Liver (tissue), 9 donors: ENCODE data around the gene NUAK1. TPM values are rescaled to one million over a fixed set of nuclear protein-coding genes. Genes with fewer than 3 reads are reported as not detected.

Source experiments
- DNase-seq: peaks from one replicate; pipeline ENCODE4 v3.0.0-alpha.2; 2017; ENCODE audit warnings: low spot score
- H3K27ac ChIP-seq, 2 donors: one replicate each; pipeline ENCODE4 v1.7.0; 2013; ENCODE audit warnings: inconsistent platforms in 2 of 2, low read length in 2 of 2, control low read depth in 1 of 2, low read depth in 1 of 2, mild to moderate bottlenecking in 1 of 2
- H3K27me3 ChIP-seq, 4 donors: one replicate each; pipeline versions ENCODE4 v1.6.1 to v1.7.0; 2013; ENCODE audit warnings: low read length in 3 of 4, inconsistent platforms in 1 of 4, mild to moderate bottlenecking in 1 of 4, moderate library complexity in 1 of 4; ENCODE audit not compliant: control insufficient read depth in 4 of 4, insufficient read depth in 4 of 4
- H3K36me3 ChIP-seq, 4 donors: one replicate each; pipeline versions ENCODE4 v1.6.1 to v1.7.0; 2013; ENCODE audit warnings: low read length in 3 of 4, mild to moderate bottlenecking in 3 of 4, low read depth in 1 of 4, moderate library complexity in 1 of 4; ENCODE audit not compliant: control insufficient read depth in 4 of 4, insufficient read depth in 3 of 4
- H3K4me1 ChIP-seq, 4 donors: one replicate each; pipeline versions ENCODE4 v1.6.1 to v1.7.0; 2013; ENCODE audit warnings: low read length in 3 of 4, mild to moderate bottlenecking in 3 of 4, moderate library complexity in 1 of 4; ENCODE audit not compliant: control insufficient read depth in 4 of 4, insufficient read depth in 4 of 4
- H3K4me3 ChIP-seq, 3 donors: one replicate each; pipeline versions ENCODE4 v1.6.1 to v1.7.0; 2013; ENCODE audit warnings: low read length in 3 of 3, control low read depth in 1 of 3, low read depth in 1 of 3, mild to moderate bottlenecking in 1 of 3
- H3K9ac ChIP-seq, 2 donors: one replicate each; pipeline ENCODE4 v1.7.0; 2013; ENCODE audit warnings: low read length in 2 of 2, mild to moderate bottlenecking in 2 of 2, moderate library complexity in 2 of 2, control low read depth in 1 of 2, low read depth in 1 of 2
- H3K9me3 ChIP-seq, 4 donors: one replicate each; pipeline versions ENCODE4 v1.6.1 to v1.7.0; 2013; ENCODE audit warnings: low read length in 3 of 4; ENCODE audit not compliant: control insufficient read depth in 4 of 4
- EGR1 ChIP-seq, 2 donors: IDR thresholded peaks; 2 replicates each; pipeline ENCODE4 v1.6.1; 2016 to 2018; ENCODE audit warnings: antibody characterized with exemption in 2 of 2, low read depth in 2 of 2
- FOXA2 ChIP-seq: IDR thresholded peaks from 2 replicates; pipeline ENCODE4 v1.6.1; 2016; ENCODE audit warnings: antibody characterized with exemption
- GABPA ChIP-seq, 2 donors: IDR thresholded peaks in 1 of 2; conservative IDR thresholded peaks in 1 of 2; 2 replicates each; pipeline ENCODE4 v1.6.1; 2016; ENCODE audit warnings: antibody characterized with exemption in 2 of 2, mild to moderate bottlenecking in 1 of 2, moderate library complexity in 1 of 2
- HNF4A ChIP-seq, 2 donors: conservative IDR thresholded peaks; 2 replicates each; pipeline ENCODE4 v1.6.1; 2016; ENCODE audit warnings: antibody characterized with exemption in 2 of 2, mild to moderate bottlenecking in 2 of 2
- HNF4G ChIP-seq: IDR thresholded peaks from 2 replicates; pipeline ENCODE4 v1.6.1; 2016; ENCODE audit warnings: antibody characterized with exemption
- JUND ChIP-seq, 2 donors: IDR thresholded peaks; 2 replicates each; pipeline ENCODE4 v1.6.1; 2016; ENCODE audit warnings: antibody characterized with exemption in 2 of 2
- NR2F2 ChIP-seq: IDR thresholded peaks from 2 replicates; pipeline ENCODE4 v1.6.1; 2016; ENCODE audit warnings: antibody characterized with exemption
- RAD21 ChIP-seq, 2 donors: IDR thresholded peaks; 2 replicates each; pipeline ENCODE4 v1.6.1; 2016; ENCODE audit warnings: antibody characterized with exemption in 2 of 2, mild to moderate bottlenecking in 2 of 2
- RXRA ChIP-seq, 2 donors: IDR thresholded peaks; 2 replicates each; pipeline ENCODE4 v1.6.1; 2017 to 2018; ENCODE audit warnings: antibody characterized with exemption in 2 of 2, mild to moderate bottlenecking in 1 of 2
- SP1 ChIP-seq: IDR thresholded peaks from 2 replicates; pipeline ENCODE4 v1.6.1; 2018; ENCODE audit warnings: antibody characterized with exemption, mild to moderate bottlenecking
- YY1 ChIP-seq: IDR thresholded peaks from 2 replicates; pipeline ENCODE4 v1.6.1; 2016; ENCODE audit warnings: antibody characterized with exemption, mild to moderate bottlenecking
- WGBS: extraction: QIAGEN DNeasy Blood & Tissue Kit; methylation state at CpG from one replicate; pipeline ENCODE4 v1.1.7; 2013; 5-methylcytosine and 5-hydroxymethylcytosine counted together
- polyA plus RNA-seq, 2 donors: library from polyadenylated mRNA; stranded (reverse) in 1 of 2; unstranded in 1 of 2; fragments of 200-250 nt in 1 of 2; fragments of >200 nt in 1 of 2; fragmentation: Nextera tagmentation in 1 of 2; extraction: Ambion mirVana in 1 of 2; gene quantifications; one replicate each; pipeline versions ENCODE4 v1.2.1 to v1.2.3, GENCODE V29; 2013 to 2015
- total RNA-seq, 2 donors: library from RNA; depleted of rRNA; stranded (reverse); fragments of >200 nt; gene quantifications; one replicate each; pipeline ENCODE4 v1.2.3, GENCODE V29; 2014
- TF ChIP-seq, protein P1 (sequence below): IDR thresholded peaks from 2 replicates; pipeline ENCODE4 v1.6.1; 2016; ENCODE audit warnings: antibody characterized with exemption
- TF ChIP-seq, protein P2 (sequence below): fragments of 150-350 bp; IDR thresholded peaks from 2 replicates; pipeline ENCODE4 v1.5.1; 2017; ENCODE audit warnings: improper control_type of control experiment, low read depth, low read length; ENCODE audit not compliant: missing input control
- TF ChIP-seq, protein P3 (sequence below): IDR thresholded peaks from 2 replicates; pipeline ENCODE4 v1.6.1; 2016; ENCODE audit warnings: antibody characterized with exemption
- TF ChIP-seq, protein P4 (sequence below): IDR thresholded peaks from 2 replicates; pipeline ENCODE4 v1.6.1; 2016; ENCODE audit warnings: antibody characterized with exemption, mild to moderate bottlenecking
- TF ChIP-seq, protein P5 (sequence below): IDR thresholded peaks from 2 replicates; pipeline ENCODE4 v1.6.1; 2016; ENCODE audit warnings: antibody characterized with exemption
- donor health status: healthy.
- donor health status: healthy.
- donor health status: healthy.
- donor health status: healthy.
- donor health status: healthy.

The NUAK1 gene
- total and polyA plus RNA-seq, 4 donors, result 2.5 to 9.3 (median 3.9) TPM

DNA sequence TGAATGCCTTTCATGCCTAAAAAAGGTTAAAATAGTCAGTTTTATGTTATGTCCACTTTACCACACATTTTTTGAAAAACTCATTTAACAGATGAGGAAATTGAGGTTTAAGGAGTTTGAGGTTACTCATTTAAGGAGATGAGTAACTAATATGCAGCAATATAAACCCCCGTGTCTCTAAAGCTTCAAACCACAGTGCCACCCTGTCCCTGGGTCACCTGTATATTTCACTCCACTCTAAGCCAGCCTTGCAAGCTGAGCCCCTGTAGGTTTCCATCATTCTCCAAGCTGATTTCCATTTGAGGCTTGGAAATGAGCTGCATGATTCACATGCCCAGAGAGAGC lies 64.4 kb downstream of the NUAK1 start:
- no peaks in the 10 kb centered on the region for H3K27me3 ChIP-seq
- TF ChIP-seq, protein P1, sequence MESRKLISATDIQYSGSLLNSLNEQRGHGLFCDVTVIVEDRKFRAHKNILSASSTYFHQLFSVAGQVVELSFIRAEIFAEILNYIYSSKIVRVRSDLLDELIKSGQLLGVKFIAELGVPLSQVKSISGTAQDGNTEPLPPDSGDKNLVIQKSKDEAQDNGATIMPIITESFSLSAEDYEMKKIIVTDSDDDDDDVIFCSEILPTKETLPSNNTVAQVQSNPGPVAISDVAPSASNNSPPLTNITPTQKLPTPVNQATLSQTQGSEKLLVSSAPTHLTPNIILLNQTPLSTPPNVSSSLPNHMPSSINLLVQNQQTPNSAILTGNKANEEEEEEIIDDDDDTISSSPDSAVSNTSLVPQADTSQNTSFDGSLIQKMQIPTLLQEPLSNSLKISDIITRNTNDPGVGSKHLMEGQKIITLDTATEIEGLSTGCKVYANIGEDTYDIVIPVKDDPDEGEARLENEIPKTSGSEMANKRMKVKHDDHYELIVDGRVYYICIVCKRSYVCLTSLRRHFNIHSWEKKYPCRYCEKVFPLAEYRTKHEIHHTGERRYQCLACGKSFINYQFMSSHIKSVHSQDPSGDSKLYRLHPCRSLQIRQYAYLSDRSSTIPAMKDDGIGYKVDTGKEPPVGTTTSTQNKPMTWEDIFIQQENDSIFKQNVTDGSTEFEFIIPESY, result no peak
- TF ChIP-seq, protein P2, sequence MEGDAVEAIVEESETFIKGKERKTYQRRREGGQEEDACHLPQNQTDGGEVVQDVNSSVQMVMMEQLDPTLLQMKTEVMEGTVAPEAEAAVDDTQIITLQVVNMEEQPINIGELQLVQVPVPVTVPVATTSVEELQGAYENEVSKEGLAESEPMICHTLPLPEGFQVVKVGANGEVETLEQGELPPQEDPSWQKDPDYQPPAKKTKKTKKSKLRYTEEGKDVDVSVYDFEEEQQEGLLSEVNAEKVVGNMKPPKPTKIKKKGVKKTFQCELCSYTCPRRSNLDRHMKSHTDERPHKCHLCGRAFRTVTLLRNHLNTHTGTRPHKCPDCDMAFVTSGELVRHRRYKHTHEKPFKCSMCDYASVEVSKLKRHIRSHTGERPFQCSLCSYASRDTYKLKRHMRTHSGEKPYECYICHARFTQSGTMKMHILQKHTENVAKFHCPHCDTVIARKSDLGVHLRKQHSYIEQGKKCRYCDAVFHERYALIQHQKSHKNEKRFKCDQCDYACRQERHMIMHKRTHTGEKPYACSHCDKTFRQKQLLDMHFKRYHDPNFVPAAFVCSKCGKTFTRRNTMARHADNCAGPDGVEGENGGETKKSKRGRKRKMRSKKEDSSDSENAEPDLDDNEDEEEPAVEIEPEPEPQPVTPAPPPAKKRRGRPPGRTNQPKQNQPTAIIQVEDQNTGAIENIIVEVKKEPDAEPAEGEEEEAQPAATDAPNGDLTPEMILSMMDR, result no peak
- no peak for TF ChIP-seq RAD21 (IDR thresholded peaks at IDR 0.05)
- no peak for TF ChIP-seq SP1
- TF ChIP-seq RXRA (IDR thresholded peaks at IDR 0.05), result no peak
- TF ChIP-seq, protein P3, sequence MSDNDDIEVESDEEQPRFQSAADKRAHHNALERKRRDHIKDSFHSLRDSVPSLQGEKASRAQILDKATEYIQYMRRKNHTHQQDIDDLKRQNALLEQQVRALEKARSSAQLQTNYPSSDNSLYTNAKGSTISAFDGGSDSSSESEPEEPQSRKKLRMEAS, result no peak
- TF ChIP-seq HNF4G, result no peak
- TF ChIP-seq, protein P4, sequence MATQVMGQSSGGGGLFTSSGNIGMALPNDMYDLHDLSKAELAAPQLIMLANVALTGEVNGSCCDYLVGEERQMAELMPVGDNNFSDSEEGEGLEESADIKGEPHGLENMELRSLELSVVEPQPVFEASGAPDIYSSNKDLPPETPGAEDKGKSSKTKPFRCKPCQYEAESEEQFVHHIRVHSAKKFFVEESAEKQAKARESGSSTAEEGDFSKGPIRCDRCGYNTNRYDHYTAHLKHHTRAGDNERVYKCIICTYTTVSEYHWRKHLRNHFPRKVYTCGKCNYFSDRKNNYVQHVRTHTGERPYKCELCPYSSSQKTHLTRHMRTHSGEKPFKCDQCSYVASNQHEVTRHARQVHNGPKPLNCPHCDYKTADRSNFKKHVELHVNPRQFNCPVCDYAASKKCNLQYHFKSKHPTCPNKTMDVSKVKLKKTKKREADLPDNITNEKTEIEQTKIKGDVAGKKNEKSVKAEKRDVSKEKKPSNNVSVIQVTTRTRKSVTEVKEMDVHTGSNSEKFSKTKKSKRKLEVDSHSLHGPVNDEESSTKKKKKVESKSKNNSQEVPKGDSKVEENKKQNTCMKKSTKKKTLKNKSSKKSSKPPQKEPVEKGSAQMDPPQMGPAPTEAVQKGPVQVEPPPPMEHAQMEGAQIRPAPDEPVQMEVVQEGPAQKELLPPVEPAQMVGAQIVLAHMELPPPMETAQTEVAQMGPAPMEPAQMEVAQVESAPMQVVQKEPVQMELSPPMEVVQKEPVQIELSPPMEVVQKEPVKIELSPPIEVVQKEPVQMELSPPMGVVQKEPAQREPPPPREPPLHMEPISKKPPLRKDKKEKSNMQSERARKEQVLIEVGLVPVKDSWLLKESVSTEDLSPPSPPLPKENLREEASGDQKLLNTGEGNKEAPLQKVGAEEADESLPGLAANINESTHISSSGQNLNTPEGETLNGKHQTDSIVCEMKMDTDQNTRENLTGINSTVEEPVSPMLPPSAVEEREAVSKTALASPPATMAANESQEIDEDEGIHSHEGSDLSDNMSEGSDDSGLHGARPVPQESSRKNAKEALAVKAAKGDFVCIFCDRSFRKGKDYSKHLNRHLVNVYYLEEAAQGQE, result no peak
- TF ChIP-seq, protein P5, sequence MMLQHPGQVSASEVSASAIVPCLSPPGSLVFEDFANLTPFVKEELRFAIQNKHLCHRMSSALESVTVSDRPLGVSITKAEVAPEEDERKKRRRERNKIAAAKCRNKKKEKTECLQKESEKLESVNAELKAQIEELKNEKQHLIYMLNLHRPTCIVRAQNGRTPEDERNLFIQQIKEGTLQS, result no peak
- TF ChIP-seq YY1, result no peak
- no peak for TF ChIP-seq GABPA (IDR thresholded peaks at IDR 0.05 in 1 of 2, conservative IDR thresholded peaks at IDR 0.05 in 1 of 2)
- TF ChIP-seq NR2F2, result no peak
- TF ChIP-seq HNF4A (conservative IDR thresholded peaks at IDR 0.05), result no peak
- no peak for TF ChIP-seq FOXA2
- TF ChIP-seq JUND (IDR thresholded peaks at IDR 0.05), result no peak
- TF ChIP-seq EGR1 (IDR thresholded peaks at IDR 0.05; ENCODE audit: low read depth in 2 of 2), result no peak
- H3K27ac ChIP-seq, result no peak overlapping the region
- peaks cover 2 to 10% (median 6%) of the 10 kb centered on the region in 4 donors for H3K4me1 ChIP-seq
- WGBS, result 85% methylated on average over 1 of the region's 1 CpG
- H3K4me3 ChIP-seq, result no peak overlapping the region
- H3K9ac ChIP-seq, result no peak overlapping the region
- H3K36me3 ChIP-seq, result peaks cover 1 to 14% (median 6%) of the 10 kb centered on the region in 4 donors
- H3K9me3 ChIP-seq, result no peaks in the 10 kb centered on the region
- DNase-seq, result no peak

DNA sequence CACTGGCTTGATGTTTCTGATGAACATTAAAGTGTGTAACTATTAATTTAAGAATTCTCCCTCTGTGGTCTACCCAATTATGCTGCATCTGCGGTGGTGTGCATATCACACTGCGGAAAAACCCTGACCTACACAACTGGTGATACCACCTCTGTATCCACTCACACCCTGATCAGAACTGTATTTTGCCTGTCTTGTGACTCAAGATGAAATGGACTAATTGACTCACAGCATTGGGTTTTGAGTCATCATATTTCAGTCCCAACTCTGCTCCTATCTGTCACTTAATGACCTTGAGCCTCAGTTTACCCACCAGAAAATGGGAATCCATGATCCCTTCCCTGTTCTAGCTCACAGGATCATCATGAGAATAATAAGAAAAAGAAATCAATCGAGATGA lies 65.6 kb downstream of the NUAK1 start:
- Histone ChIP-seq H3K9ac (no peak overlapping the region), H3K4me1 (peaks cover 2 to 10% (median 6%) of the 10 kb centered on the region in 4 donors), H3K4me3 (no peak overlapping the region), H3K27me3 (no peaks in the 10 kb centered on the region), H3K9me3 (no peaks in the 10 kb centered on the region), H3K36me3 (peaks cover 1 to 14% (median 7%) of the 10 kb centered on the region in 4 donors), H3K27ac (no peak overlapping the region)
- DNase-seq, result no peak
- 94% methylated on average over 3 of the region's 3 CpGs for WGBS
- TF ChIP-seq, protein P4, result no peak
- TF ChIP-seq JUND (IDR thresholded peaks at IDR 0.05) (no peak), HNF4G (no peak), NR2F2 (no peak), SP1 (no peak), GABPA (IDR thresholded peaks at IDR 0.05 in 1 of 2, conservative IDR thresholded peaks at IDR 0.05 in 1 of 2) (no peak), YY1 (no peak), RXRA (IDR thresholded peaks at IDR 0.05) (no peak)
- TF ChIP-seq, protein P2, result no peak
- TF ChIP-seq, protein P5, result no peak
- TF ChIP-seq, protein P3, result no peak
